ENCODE data around the gene MFAP4.

The MFAP4 gene

GRCh38 chr17:19385521-19385983 lies 1.4 kb downstream of the MFAP4 start:
- Histone ChIP-seq H3K27ac (replicated peaks) (no peak overlapping the region), H3K4me3 (replicated peaks; ENCODE audit: insufficient read depth, low read length) (no peak overlapping the region)
- TF ChIP-seq GABPA (IDR thresholded peaks at IDR 0.05; ENCODE audit: low read depth) (no peak), SPI1 (IDR thresholded peaks at IDR 0.05; ENCODE audit: borderline replicate concordance, low read depth) (no peak), POLR2AphosphoS5 (IDR thresholded peaks at IDR 0.05; ENCODE audit: low read depth) (no peak), REST (IDR thresholded peaks at IDR 0.05; ENCODE audit: insufficient replicate concordance, low read depth) (no peak)
- TF ChIP-seq, protein P1, sequence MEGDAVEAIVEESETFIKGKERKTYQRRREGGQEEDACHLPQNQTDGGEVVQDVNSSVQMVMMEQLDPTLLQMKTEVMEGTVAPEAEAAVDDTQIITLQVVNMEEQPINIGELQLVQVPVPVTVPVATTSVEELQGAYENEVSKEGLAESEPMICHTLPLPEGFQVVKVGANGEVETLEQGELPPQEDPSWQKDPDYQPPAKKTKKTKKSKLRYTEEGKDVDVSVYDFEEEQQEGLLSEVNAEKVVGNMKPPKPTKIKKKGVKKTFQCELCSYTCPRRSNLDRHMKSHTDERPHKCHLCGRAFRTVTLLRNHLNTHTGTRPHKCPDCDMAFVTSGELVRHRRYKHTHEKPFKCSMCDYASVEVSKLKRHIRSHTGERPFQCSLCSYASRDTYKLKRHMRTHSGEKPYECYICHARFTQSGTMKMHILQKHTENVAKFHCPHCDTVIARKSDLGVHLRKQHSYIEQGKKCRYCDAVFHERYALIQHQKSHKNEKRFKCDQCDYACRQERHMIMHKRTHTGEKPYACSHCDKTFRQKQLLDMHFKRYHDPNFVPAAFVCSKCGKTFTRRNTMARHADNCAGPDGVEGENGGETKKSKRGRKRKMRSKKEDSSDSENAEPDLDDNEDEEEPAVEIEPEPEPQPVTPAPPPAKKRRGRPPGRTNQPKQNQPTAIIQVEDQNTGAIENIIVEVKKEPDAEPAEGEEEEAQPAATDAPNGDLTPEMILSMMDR (IDR thresholded peaks at IDR 0.05; ENCODE audit: insufficient read depth, low read length) = no peak

GRCh38 chr17:19384723-19385391 lies 2.1 kb downstream of the MFAP4 start:
- H3K27me3 ChIP-seq (ENCODE audit: insufficient read depth, poor library complexity, severe bottlenecking) = no peaks in the 10 kb centered on the region
- no peak overlapping the region for H3K27ac ChIP-seq (replicated peaks)
- DNase-seq (ENCODE audit: low read depth in 1 of 2, low spot score in 1 of 2) = peak; percentile 78 to 87
- TF ChIP-seq GABPA (IDR thresholded peaks at IDR 0.05; ENCODE audit: low read depth) (no peak), POLR2AphosphoS5 (IDR thresholded peaks at IDR 0.05; ENCODE audit: low read depth) (peak; percentile 90)
- H3K4me3 ChIP-seq (replicated peaks; ENCODE audit: insufficient read depth, low read length) = no peak overlapping the region

More at GRCh38 chr17:19385521-19385983, 1.4 kb downstream of the MFAP4 start:
- H3K27me3 ChIP-seq (ENCODE audit: insufficient read depth, poor library complexity, severe bottlenecking) = no peaks in the 10 kb centered on the region
- DNase-seq (ENCODE audit: low read depth in 1 of 2, low spot score in 1 of 2) = no peak

DNA sequence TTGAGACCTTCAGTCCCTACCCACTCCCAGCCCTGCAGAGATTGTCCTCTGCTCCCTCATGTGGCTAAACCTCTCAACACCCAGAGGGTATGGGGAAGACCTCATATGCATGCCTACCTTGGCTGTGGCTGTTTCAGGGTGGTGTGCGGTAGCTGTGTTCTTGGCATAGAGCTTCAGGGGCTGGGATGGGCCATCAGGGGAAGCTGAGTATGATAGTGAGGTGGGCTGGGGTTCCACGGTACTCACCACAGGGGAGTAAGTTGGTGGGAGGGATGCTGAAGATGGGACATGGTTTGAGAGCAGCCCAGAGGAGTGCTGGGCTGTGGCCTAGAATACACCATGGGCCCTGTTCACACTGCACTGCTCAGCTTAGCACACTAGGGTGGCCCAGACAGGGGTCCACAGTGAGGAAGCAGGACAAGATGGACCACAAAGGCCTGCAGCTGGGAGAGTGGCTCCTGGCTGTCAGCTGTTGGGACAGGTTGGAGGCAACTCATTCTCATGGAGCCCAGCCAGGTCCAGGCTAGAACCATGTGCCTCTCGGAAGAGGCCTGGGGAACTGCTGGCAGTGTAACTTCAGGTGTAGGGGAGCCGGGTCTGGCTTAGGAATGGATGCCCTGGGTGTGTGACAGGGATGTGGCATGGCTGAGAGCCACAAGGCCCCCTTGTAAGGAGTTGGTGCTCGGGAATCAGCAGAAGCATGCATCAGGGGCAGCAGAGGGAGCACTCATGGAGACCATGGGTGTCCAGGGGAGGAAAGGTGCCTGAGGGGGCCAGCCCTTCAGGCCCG lies 3.1 kb downstream of the MFAP4 start:
- no peak overlapping the region for H3K4me3 ChIP-seq (replicated peaks; ENCODE audit: insufficient read depth, low read length)
- TF ChIP-seq GABPA (IDR thresholded peaks at IDR 0.05; ENCODE audit: low read depth) (no peak), SPI1 (IDR thresholded peaks at IDR 0.05; ENCODE audit: borderline replicate concordance, low read depth) (no peak), REST (IDR thresholded peaks at IDR 0.05; ENCODE audit: insufficient replicate concordance, low read depth) (no peak), POLR2AphosphoS5 (IDR thresholded peaks at IDR 0.05; ENCODE audit: low read depth) (no peak)
- TF ChIP-seq, protein P1 (IDR thresholded peaks at IDR 0.05; ENCODE audit: insufficient read depth, low read length) = no peak
- no peak overlapping the region for H3K27ac ChIP-seq (replicated peaks)
- DNase-seq (ENCODE audit: low read depth in 1 of 2, low spot score in 1 of 2) = no peak
- H3K27me3 ChIP-seq (ENCODE audit: insufficient read depth, poor library complexity, severe bottlenecking) = no peaks in the 10 kb centered on the region
